ENCODE results near the gene EIF3A.

The EIF3A gene

GRCh38 chr10:119079599-119080520, 757 bp downstream of the EIF3A start:
- H3K27ac ChIP-seq (ENCODE audit: extremely low read depth, low read depth, low read length) = peak overlapping the region; percentile 96
- H3K36me3 ChIP-seq (ENCODE audit: control insufficient read depth in 2 of 2, insufficient read depth in 1 of 2, low read length in 2 of 2) = peaks cover 6 to 20% of the 10 kb centered on the region in 2 experiments; a peak in 2 of 3 replicates
- H3K4me1 ChIP-seq (ENCODE audit: control insufficient read depth, insufficient read depth, low read length) = peaks cover 12% of the 10 kb centered on the region
- H3K9me3 ChIP-seq (ENCODE audit: control insufficient read depth, insufficient read depth, low read depth, low read length) = no peaks in the 10 kb centered on the region
- CTCF ChIA-PET = interaction anchor here (0.6 kb wide), 1 partner anchor 9 kb away, joined by 3 read pairs; no protein-coding TSS in a partner anchor
- POLR2A ChIA-PET = interaction anchor here (0.6 to 3.3 kb wide), 5 partner anchors 8 to 521 kb away, joined by 3 to 19 read pairs (median 3); partner anchors contain the start of gene DENND10
- H3K4me3 ChIP-seq (ENCODE audit: low read depth, low read length) = peak overlapping the region; percentile 94
- TF ChIP-seq ZXDB (tag by site-specific recombination; IDR thresholded peaks at IDR 0.05) (peak; percentile 49; the same call in 1 of the 2 replicates), ZNF548 (tag by site-specific recombination; IDR thresholded peaks at IDR 0.05) (no peak), YY1 (tag by site-specific recombination; IDR thresholded peaks at IDR 0.05) (peak; percentile 85), ZNF184 (tag by site-specific recombination; IDR thresholded peaks at IDR 0.05) (no peak), ZNF571 (tag by site-specific recombination; IDR thresholded peaks at IDR 0.05) (no peak), ZNF488 (tag by site-specific recombination; IDR thresholded peaks at IDR 0.05) (no peak), SETDB1 (IDR thresholded peaks at IDR 0.05; ENCODE audit: insufficient read length, low read length) (no peak), ZNF16 (tag by site-specific recombination; IDR thresholded peaks at IDR 0.05; ENCODE audit: low read depth) (no peak), ZNF175 (tag by site-specific recombination; IDR thresholded peaks at IDR 0.05) (no peak), SCRT2 (tag by site-specific recombination; IDR thresholded peaks at IDR 0.05) (no peak), ZNF433 (tag by site-specific recombination; IDR thresholded peaks at IDR 0.05; ENCODE audit: low read depth) (no peak), ZNF266 (tag by site-specific recombination; IDR thresholded peaks at IDR 0.05; ENCODE audit: low read depth) (no peak), ZSCAN16 (tag by site-specific recombination; IDR thresholded peaks at IDR 0.05) (no peak), ZNF555 (tag by site-specific recombination; conservative IDR thresholded peaks at IDR 0.05) (no peak), KLF7 (tag by site-specific recombination; IDR thresholded peaks at IDR 0.05; ENCODE audit: borderline replicate concordance) (0 out of 2 replicates have a peak, but pooled peaks have one; percentile 37), ZNF843 (tag by site-specific recombination; IDR thresholded peaks at IDR 0.05) (0 out of 2 replicates have a peak, but pooled peaks have one; percentile 5), ZIC2 (tag by site-specific recombination; IDR thresholded peaks at IDR 0.05) (peak; percentile 53), KLF9 (tag by site-specific recombination; IDR thresholded peaks at IDR 0.05; ENCODE audit: low read depth) (peak; percentile 31; the same call in 1 of the 2 replicates), ZNF600 (tag by site-specific recombination; IDR thresholded peaks at IDR 0.05) (peak; percentile 73; the same call in 1 of the 2 replicates), HOXD13 (CRISPR knock-in tag; IDR thresholded peaks at IDR 0.05; ENCODE audit: borderline replicate concordance) (no peak), ZNF311 (tag by site-specific recombination; IDR thresholded peaks at IDR 0.05; ENCODE audit: borderline replicate concordance) (no peak), ZNF211 (tag by site-specific recombination; IDR thresholded peaks at IDR 0.05; ENCODE audit: low read depth) (no peak), ZBTB49 (tag by site-specific recombination; IDR thresholded peaks at IDR 0.05; ENCODE audit: low read depth) (no peak), ZBTB48 (tag by site-specific recombination; IDR thresholded peaks at IDR 0.05) (peak; percentile 88)
- TF ChIP-seq, protein P1, sequence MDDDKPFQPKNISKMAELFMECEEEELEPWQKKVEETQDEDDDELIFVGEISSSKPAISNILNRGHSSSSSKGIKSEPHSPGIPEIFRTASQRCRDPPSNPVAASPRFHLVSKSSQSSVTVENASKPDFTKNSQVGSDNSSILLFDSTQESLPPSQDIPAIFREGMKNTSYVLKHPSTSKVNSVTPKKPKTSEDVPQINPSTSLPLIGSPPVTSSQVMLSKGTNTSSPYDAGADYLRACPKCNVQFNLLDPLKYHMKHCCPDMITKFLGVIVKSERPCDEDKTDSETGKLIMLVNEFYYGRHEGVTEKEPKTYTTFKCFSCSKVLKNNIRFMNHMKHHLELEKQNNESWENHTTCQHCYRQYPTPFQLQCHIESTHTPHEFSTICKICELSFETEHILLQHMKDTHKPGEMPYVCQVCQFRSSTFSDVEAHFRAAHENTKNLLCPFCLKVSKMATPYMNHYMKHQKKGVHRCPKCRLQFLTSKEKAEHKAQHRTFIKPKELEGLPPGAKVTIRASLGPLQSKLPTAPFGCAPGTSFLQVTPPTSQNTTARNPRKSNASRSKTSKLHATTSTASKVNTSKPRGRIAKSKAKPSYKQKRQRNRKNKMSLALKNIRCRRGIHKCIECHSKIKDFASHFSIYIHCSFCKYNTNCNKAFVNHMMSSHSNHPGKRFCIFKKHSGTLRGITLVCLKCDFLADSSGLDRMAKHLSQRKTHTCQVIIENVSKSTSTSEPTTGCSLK (tag by site-specific recombination; IDR thresholded peaks at IDR 0.05) = no peak
- TF ChIP-seq, protein P2, sequence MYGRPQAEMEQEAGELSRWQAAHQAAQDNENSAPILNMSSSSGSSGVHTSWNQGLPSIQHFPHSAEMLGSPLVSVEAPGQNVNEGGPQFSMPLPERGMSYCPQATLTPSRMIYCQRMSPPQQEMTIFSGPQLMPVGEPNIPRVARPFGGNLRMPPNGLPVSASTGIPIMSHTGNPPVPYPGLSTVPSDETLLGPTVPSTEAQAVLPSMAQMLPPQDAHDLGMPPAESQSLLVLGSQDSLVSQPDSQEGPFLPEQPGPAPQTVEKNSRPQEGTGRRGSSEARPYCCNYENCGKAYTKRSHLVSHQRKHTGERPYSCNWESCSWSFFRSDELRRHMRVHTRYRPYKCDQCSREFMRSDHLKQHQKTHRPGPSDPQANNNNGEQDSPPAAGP (tag by site-specific recombination; IDR thresholded peaks at IDR 0.05) = 0 out of 2 replicates have a peak, but pooled peaks have one; percentile 18
- TF ChIP-seq, protein P3, sequence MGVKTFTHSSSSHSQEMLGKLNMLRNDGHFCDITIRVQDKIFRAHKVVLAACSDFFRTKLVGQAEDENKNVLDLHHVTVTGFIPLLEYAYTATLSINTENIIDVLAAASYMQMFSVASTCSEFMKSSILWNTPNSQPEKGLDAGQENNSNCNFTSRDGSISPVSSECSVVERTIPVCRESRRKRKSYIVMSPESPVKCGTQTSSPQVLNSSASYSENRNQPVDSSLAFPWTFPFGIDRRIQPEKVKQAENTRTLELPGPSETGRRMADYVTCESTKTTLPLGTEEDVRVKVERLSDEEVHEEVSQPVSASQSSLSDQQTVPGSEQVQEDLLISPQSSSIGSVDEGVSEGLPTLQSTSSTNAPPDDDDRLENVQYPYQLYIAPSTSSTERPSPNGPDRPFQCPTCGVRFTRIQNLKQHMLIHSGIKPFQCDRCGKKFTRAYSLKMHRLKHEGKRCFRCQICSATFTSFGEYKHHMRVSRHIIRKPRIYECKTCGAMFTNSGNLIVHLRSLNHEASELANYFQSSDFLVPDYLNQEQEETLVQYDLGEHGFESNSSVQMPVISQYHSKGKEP (tag by site-specific recombination; IDR thresholded peaks at IDR 0.05) = no peak

Data from HEK293 (cell line).